WERI-Rb-1 (cell line): ENCODE measurements around the gene SGCA.

ENCODE experiments used
- DNase-seq: peaks from one replicate; pipeline ENCODE4 v3.0.0-alpha.2; 2020
- H3K27ac ChIP-seq: fragments of 250-450 bp; sonication (Bioruptor Pico); 2 replicates; pipeline ENCODE4 v1.5.1; 2020; ENCODE audit warnings: mild to moderate bottlenecking, moderate library complexity
- H3K27me3 ChIP-seq: fragments of 250-450 bp; sonication (Bioruptor Pico); 2 replicates; pipeline ENCODE4 v1.5.1; 2021; ENCODE audit warnings: mild to moderate bottlenecking, low read depth, moderate library complexity; ENCODE audit not compliant: insufficient read depth, severe bottlenecking
- H3K36me3 ChIP-seq: fragments of 250-450 bp; sonication (Bioruptor Pico); 2 replicates; pipeline ENCODE4 v1.5.1; 2020; ENCODE audit warnings: mild to moderate bottlenecking, moderate library complexity
- H3K4me3 ChIP-seq: 2 replicates; pipeline ENCODE4 v1.5.1; 2011; ENCODE audit warnings: low read depth, mild to moderate bottlenecking, control low read depth, low read length
- H3K9me3 ChIP-seq: fragments of 250-450 bp; sonication (Bioruptor Pico); 2 replicates; pipeline ENCODE4 v1.5.1; 2021; ENCODE audit warnings: mild to moderate bottlenecking, moderate library complexity; ENCODE audit not compliant: severe bottlenecking
- TF ChIP-seq, protein P1 (sequence below): IDR thresholded peaks from 2 replicates; pipeline ENCODE4 v1.5.1; 2011; ENCODE audit warnings: low read depth, mild to moderate bottlenecking, control low read depth, inconsistent platforms, low read length

Gene SGCA

GRCh38 chr17:50165867-50166517, at the start of gene SGCA:
SGCA (plus strand) TSS chr17:50166005; CDS start chr17:50166041, 36 bp downstream.
- no peak for DNase-seq
- H3K4me3 ChIP-seq, result no peak within 1 kb of the TSS
- no peaks in the 10 kb centered on the region for H3K9me3 ChIP-seq
- H3K27me3 ChIP-seq, result no peaks in the 10 kb centered on the region
- no peak within 1 kb of the TSS for H3K27ac ChIP-seq
- TF ChIP-seq, protein P1, sequence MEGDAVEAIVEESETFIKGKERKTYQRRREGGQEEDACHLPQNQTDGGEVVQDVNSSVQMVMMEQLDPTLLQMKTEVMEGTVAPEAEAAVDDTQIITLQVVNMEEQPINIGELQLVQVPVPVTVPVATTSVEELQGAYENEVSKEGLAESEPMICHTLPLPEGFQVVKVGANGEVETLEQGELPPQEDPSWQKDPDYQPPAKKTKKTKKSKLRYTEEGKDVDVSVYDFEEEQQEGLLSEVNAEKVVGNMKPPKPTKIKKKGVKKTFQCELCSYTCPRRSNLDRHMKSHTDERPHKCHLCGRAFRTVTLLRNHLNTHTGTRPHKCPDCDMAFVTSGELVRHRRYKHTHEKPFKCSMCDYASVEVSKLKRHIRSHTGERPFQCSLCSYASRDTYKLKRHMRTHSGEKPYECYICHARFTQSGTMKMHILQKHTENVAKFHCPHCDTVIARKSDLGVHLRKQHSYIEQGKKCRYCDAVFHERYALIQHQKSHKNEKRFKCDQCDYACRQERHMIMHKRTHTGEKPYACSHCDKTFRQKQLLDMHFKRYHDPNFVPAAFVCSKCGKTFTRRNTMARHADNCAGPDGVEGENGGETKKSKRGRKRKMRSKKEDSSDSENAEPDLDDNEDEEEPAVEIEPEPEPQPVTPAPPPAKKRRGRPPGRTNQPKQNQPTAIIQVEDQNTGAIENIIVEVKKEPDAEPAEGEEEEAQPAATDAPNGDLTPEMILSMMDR, result no peak
- no peaks in the 10 kb centered on the region for H3K36me3 ChIP-seq

DNA sequence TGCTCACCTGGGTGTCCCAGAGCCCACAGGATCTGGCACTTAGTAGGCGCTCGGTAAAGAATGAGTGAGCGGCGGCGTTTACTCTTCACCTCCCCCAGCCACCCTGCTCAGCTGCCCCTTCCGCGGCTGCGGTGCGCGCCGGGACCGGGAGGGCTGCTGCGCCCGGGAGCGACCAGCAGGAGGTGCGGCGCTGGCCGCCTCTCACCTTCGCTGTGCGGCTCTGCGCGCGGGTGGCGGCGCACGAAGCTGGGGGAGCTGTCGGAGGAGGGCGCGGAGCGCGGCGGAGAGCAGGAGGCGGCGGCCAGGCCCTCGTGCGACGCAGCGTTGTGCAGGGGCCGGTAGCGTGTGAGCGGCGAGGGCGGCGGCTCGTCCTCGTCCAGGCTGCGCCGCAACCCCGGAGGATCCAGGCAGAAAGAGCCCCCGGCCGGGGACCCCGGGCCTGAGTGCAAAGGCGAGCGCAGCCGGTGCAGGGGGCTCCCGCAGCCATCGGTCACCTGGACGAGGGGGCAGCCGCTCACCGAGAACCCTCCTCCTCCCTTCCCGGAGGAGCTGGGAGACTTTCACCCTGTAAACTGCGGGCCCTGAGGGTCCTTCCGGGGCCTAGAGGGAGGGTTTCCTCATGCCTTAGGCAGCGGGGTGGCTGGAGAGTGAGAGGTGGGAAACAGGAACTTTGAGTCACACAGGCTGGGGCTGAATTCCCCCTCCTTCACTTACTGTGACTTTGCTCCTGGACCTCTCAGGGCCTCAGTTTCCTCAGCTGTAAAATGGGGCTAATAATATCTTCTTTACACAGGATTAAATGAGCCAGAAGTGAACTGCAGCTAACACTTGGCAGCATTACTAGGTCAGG, 48.4 kb upstream of the SGCA start:
- no peak overlapping the region for H3K4me3 ChIP-seq
- TF ChIP-seq, protein P1, result 0 out of 2 replicates have a peak, but pooled peaks have one; percentile 22
- H3K36me3 ChIP-seq, result peaks cover 36% of the 10 kb centered on the region
- H3K9me3 ChIP-seq, result no peaks in the 10 kb centered on the region
- no peak overlapping the region for H3K27ac ChIP-seq
- H3K27me3 ChIP-seq, result no peaks in the 10 kb centered on the region
- DNase-seq, result no peak

GRCh38 chr17:50118076-50118827, 47.6 kb upstream of the SGCA start:
- Histone ChIP-seq H3K9me3 (no peaks in the 10 kb centered on the region), H3K27me3 (no peaks in the 10 kb centered on the region), H3K36me3 (peaks cover 28% of the 10 kb centered on the region), H3K4me3 (no peak overlapping the region), H3K27ac (no peak overlapping the region)
- no peak for DNase-seq
- TF ChIP-seq, protein P1, result no peak

DNA sequence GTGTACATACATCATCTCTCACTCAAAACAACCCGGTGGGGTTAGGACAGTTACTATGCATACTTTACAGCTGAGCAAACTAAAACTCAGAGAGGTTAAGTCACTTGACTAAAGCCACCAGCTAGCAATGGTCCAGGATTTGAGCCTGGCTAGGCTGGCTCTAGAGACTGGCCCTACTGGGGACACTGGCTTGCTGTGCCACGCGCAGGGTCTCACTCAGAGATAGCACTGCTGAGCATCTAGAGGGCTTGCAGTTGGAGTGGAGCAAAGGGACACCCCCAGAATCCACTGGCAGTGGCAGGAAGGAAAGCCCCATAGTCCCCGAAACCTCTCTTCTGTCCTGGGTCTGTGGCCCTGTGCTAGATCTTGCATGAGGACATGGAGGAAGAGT, 47.0 kb upstream of the SGCA start:
- Histone ChIP-seq H3K9me3 (no peaks in the 10 kb centered on the region), H3K36me3 (peaks cover 23% of the 10 kb centered on the region), H3K4me3 (no peak overlapping the region), H3K27ac (no peak overlapping the region), H3K27me3 (no peaks in the 10 kb centered on the region)
- DNase-seq, result no peak
- TF ChIP-seq, protein P1, result no peak

DNA sequence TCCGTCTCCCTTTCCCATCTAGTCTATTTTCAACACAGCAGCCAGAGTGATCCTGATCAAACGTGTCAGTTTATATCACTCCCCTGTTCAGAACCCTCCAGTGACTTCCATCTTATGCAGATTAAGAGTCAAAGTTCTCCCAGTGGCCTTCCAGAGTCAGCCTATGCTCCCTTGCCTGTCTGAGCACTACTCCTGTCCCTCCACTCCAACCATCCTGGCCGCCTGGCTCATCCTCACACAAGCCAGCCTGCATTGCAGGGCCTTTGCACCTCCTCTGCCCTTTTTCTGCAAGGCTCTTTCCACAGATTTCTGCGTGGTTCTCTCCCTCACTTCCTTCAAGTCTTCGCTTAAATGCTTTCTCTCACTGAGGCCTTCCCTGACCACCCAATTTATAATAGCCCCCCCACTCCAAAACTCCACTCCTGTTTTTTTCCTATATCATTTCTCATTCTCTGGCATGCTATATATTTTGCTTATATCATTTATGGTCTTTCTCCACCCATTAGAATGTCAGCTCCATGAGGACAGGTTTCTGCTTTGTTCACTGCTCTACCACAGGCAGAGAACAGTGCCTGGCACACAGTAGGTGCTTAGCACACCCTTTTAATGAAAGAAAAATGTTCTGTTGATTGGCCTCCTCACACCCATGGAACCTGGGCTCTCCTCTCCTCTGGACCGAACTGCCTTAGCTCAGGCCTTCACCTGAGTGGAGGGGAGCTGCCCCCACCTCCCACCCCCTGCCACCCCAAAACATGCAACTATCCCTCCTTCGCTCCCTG, 45.1 kb upstream of the SGCA start:
- Histone ChIP-seq H3K27me3 (no peaks in the 10 kb centered on the region), H3K4me3 (no peak overlapping the region), H3K36me3 (peaks cover 27% of the 10 kb centered on the region), H3K27ac (no peak overlapping the region), H3K9me3 (no peaks in the 10 kb centered on the region)
- TF ChIP-seq, protein P1, result no peak
- DNase-seq, result no peak
